ENCODE data around the gene GNA15. TPM values are rescaled to one million over a fixed set of nuclear protein-coding genes. Genes with fewer than 3 reads are reported as not detected.

The GNA15 gene
- total RNA-seq, 1 experiment from 2014 or later, result not detected

GRCh38 chr19:3120611-3121276 lies 15.1 kb upstream of the GNA15 start:
- intact Hi-C loops (cut with micrococcal nuclease; ENCODE audit: unreplicated experiment), result no loop called here
- Mint-ChIP-seq H3K27ac (ENCODE audit: unreplicated experiment) (no peak overlapping the region), H3K36me3 (ENCODE audit: insufficient read depth, unreplicated experiment) (peaks cover 13% of the 10 kb centered on the region), H3K27me3 (ENCODE audit: insufficient read depth, unreplicated experiment) (no peaks in the 10 kb centered on the region), H3K4me1 (ENCODE audit: low read depth, unreplicated experiment) (no peaks in the 10 kb centered on the region), H3K9me3 (ENCODE audit: unreplicated experiment) (no peaks in the 10 kb centered on the region), H3K4me3 (ENCODE audit: unreplicated experiment) (no peak overlapping the region)
- H3K4me1 ChIP-seq, result no peaks in the 10 kb centered on the region
- H3K36me3 ChIP-seq (ENCODE audit: control insufficient read depth, insufficient read depth, low read length), result no peaks in the 10 kb centered on the region; the same call in 1 of the 2 replicates
- no peak overlapping the region for H3K4me3 ChIP-seq (ENCODE audit: low read depth, low read length)
- BruUV-seq (replicated peaks), result no TSS peak
- no peaks in the 10 kb centered on the region for H3K9me3 ChIP-seq
- no peaks in the 10 kb centered on the region for H3K27me3 ChIP-seq (replicated peaks; ENCODE audit: control insufficient read depth, insufficient read depth, low read length)
- ChIA-PET CTCF (no interaction called here), POLR2A (no interaction called here)
- no peak for TF ChIP-seq CTCF (IDR thresholded peaks at IDR 0.05; ENCODE audit: insufficient read depth in 1 of 2, low read depth in 1 of 2, low read length in 1 of 2, severe bottlenecking in 1 of 2, unreplicated experiment in 1 of 2)
- no peak for DNase-seq

- POLR2A ChIA-PET, result no interaction called here
- H3K36me3 Mint-ChIP-seq (ENCODE audit: insufficient read depth, unreplicated experiment), result peaks cover 15% of the 10 kb centered on the region
- Histone ChIP-seq H3K4me1 (no peaks in the 10 kb centered on the region), H3K4me3 (ENCODE audit: low read depth, low read length) (no peak overlapping the region), H3K36me3 (ENCODE audit: control insufficient read depth, insufficient read depth, low read length) (no peaks in the 10 kb centered on the region; the same call in 1 of the 2 replicates), H3K9me3 (no peaks in the 10 kb centered on the region), H3K27me3 (replicated peaks; ENCODE audit: control insufficient read depth, insufficient read depth, low read length) (no peaks in the 10 kb centered on the region)
- H3K9me3 Mint-ChIP-seq (ENCODE audit: unreplicated experiment), result no peaks in the 10 kb centered on the region
- no peak overlapping the region for H3K4me3 Mint-ChIP-seq (ENCODE audit: unreplicated experiment)
- H3K27me3 Mint-ChIP-seq (ENCODE audit: insufficient read depth, unreplicated experiment), result no peaks in the 10 kb centered on the region
- H3K4me1 Mint-ChIP-seq (ENCODE audit: low read depth, unreplicated experiment), result no peaks in the 10 kb centered on the region
- no TSS peak for BruUV-seq (replicated peaks)
- no peak for DNase-seq
- CTCF ChIA-PET, result no interaction called here
- H3K27ac Mint-ChIP-seq (ENCODE audit: unreplicated experiment), result no peak overlapping the region
- intact Hi-C loops (cut with micrococcal nuclease; ENCODE audit: unreplicated experiment), result no loop called here
- TF ChIP-seq CTCF (IDR thresholded peaks at IDR 0.05; ENCODE audit: insufficient read depth in 1 of 2, low read depth in 1 of 2, low read length in 1 of 2, severe bottlenecking in 1 of 2, unreplicated experiment in 1 of 2), result no peak
Observed at GRCh38 chr19:3121396-3121795, 14.4 kb upstream of the GNA15 start.

- Mint-ChIP-seq H3K27ac (ENCODE audit: unreplicated experiment) (no peak overlapping the region), H3K4me3 (ENCODE audit: unreplicated experiment) (no peak overlapping the region)
- no TSS peak for BruUV-seq (replicated peaks)
Observed at GRCh38 chr19:3121821-3122511, 13.9 kb upstream of the GNA15 start.

More at GRCh38 chr19:3121821-3122511, 13.9 kb upstream of the GNA15 start:
- Mint-ChIP-seq H3K9me3 (ENCODE audit: unreplicated experiment) (no peaks in the 10 kb centered on the region), H3K27me3 (ENCODE audit: insufficient read depth, unreplicated experiment) (no peaks in the 10 kb centered on the region), H3K36me3 (ENCODE audit: insufficient read depth, unreplicated experiment) (peaks cover 13% of the 10 kb centered on the region), H3K4me1 (ENCODE audit: low read depth, unreplicated experiment) (no peaks in the 10 kb centered on the region)
- no peaks in the 10 kb centered on the region; the same call in 1 of the 2 replicates for H3K36me3 ChIP-seq (ENCODE audit: control insufficient read depth, insufficient read depth, low read length)
- no peak overlapping the region for H3K4me3 ChIP-seq (ENCODE audit: low read depth, low read length)
- H3K4me1 ChIP-seq, result no peaks in the 10 kb centered on the region
- TF ChIP-seq CTCF (IDR thresholded peaks at IDR 0.05; ENCODE audit: insufficient read depth in 1 of 2, low read depth in 1 of 2, low read length in 1 of 2, severe bottlenecking in 1 of 2, unreplicated experiment in 1 of 2), result no peak
- H3K9me3 ChIP-seq, result no peaks in the 10 kb centered on the region
- ChIA-PET CTCF (no interaction called here), POLR2A (no interaction called here)
- no peak for DNase-seq
- no peaks in the 10 kb centered on the region for H3K27me3 ChIP-seq (replicated peaks; ENCODE audit: control insufficient read depth, insufficient read depth, low read length)
- intact Hi-C loops (cut with micrococcal nuclease; ENCODE audit: unreplicated experiment), result no loop called here

Data from Caco-2 (cell line).